ENCODE results near the gene VMAC. TPM values are rescaled to one million over a fixed set of nuclear protein-coding genes. Genes with fewer than 3 reads are reported as not detected.
"Not testable (repeated sequence)": the region's sequence is repeated elsewhere in the genome, so short reads cannot be mapped to it uniquely, and the experiment has no call there.

Gene VMAC
- total and polyA plus RNA-seq, 2 donors = 5.9 to 10.8 TPM

GRCh38 chr19:5881543-5882299 lies 23.0 kb upstream of the VMAC start:
- Histone ChIP-seq H3K4me3 (ENCODE audit: low read length in 2 of 2) (no peak overlapping the region), H3K4me1 (ENCODE audit: control insufficient read depth in 2 of 2, insufficient read depth in 2 of 2, low read length in 2 of 2) (peaks cover 0 to 7% of the 10 kb centered on the region in 2 donors), H3K36me3 (ENCODE audit: control insufficient read depth in 2 of 2, insufficient read depth in 2 of 2, low read length in 1 of 2) (no peaks in the 10 kb centered on the region), H3K9me3 (ENCODE audit: control insufficient read depth in 2 of 2, insufficient read depth in 1 of 2, low read length in 1 of 2) (no peaks in the 10 kb centered on the region), H3K27me3 (ENCODE audit: control insufficient read depth in 2 of 2, insufficient read depth in 1 of 2, low read length in 1 of 2) (peaks cover 2 to 53% of the 10 kb centered on the region in 2 donors), H3K27ac (ENCODE audit: low read depth in 1 of 2, low read length in 1 of 2) (peak overlapping the region; percentile 10 to 16)
- no peak for DNase-seq (ENCODE audit: low read depth in 6 of 9, low spot score in 9 of 9)
- 68% methylated on average over 19 of the region's 19 CpGs for WGBS

- WGBS = 76% methylated on average over 9 of the region's 9 CpGs
- H3K27ac ChIP-seq (ENCODE audit: low read depth in 1 of 2, low read length in 1 of 2) = peak overlapping the region; percentile 10 to 16
Observed at GRCh38 chr19:5882421-5882968, 22.2 kb upstream of the VMAC start.

GRCh38 chr19:5883157-5883873 lies 21.4 kb upstream of the VMAC start:
- peak overlapping the region in 1 of 2 donors; percentile 2 for H3K27ac ChIP-seq (ENCODE audit: low read depth in 1 of 2, low read length in 1 of 2)
- H3K36me3 ChIP-seq (ENCODE audit: control insufficient read depth in 2 of 2, insufficient read depth in 2 of 2, low read length in 1 of 2); H3K9me3 ChIP-seq (ENCODE audit: control insufficient read depth in 2 of 2, insufficient read depth in 1 of 2, low read length in 1 of 2); DNase-seq (ENCODE audit: low read depth in 6 of 9, low spot score in 9 of 9); H3K4me3 ChIP-seq (ENCODE audit: low read length in 2 of 2); H3K4me1 ChIP-seq (ENCODE audit: control insufficient read depth in 2 of 2, insufficient read depth in 2 of 2, low read length in 2 of 2): not testable (repeated sequence)
- 90% methylated on average over 13 of the region's 13 CpGs for WGBS
- peaks cover 2 to 45% of the 10 kb centered on the region in 2 donors for H3K27me3 ChIP-seq (ENCODE audit: control insufficient read depth in 2 of 2, insufficient read depth in 1 of 2, low read length in 1 of 2)

More at GRCh38 chr19:5882421-5882968, 22.2 kb upstream of the VMAC start:
- Histone ChIP-seq H3K36me3 (ENCODE audit: control insufficient read depth in 2 of 2, insufficient read depth in 2 of 2, low read length in 1 of 2) (no peaks in the 10 kb centered on the region), H3K9me3 (ENCODE audit: control insufficient read depth in 2 of 2, insufficient read depth in 1 of 2, low read length in 1 of 2) (no peaks in the 10 kb centered on the region), H3K4me1 (ENCODE audit: control insufficient read depth in 2 of 2, insufficient read depth in 2 of 2, low read length in 2 of 2) (peaks cover 0 to 7% of the 10 kb centered on the region in 2 donors), H3K27me3 (ENCODE audit: control insufficient read depth in 2 of 2, insufficient read depth in 1 of 2, low read length in 1 of 2) (peaks cover 2 to 52% of the 10 kb centered on the region in 2 donors), H3K4me3 (ENCODE audit: low read length in 2 of 2) (no peak overlapping the region)
- no peak for DNase-seq (ENCODE audit: low read depth in 6 of 9, low spot score in 9 of 9)

- 87% methylated on average over 11 of the region's 11 CpGs for WGBS
- DNase-seq (ENCODE audit: low read depth in 6 of 9, low spot score in 9 of 9); H3K27ac ChIP-seq (ENCODE audit: low read depth in 1 of 2, low read length in 1 of 2); H3K4me3 ChIP-seq (ENCODE audit: low read length in 2 of 2); H3K4me1 ChIP-seq (ENCODE audit: control insufficient read depth in 2 of 2, insufficient read depth in 2 of 2, low read length in 2 of 2); H3K36me3 ChIP-seq (ENCODE audit: control insufficient read depth in 2 of 2, insufficient read depth in 2 of 2, low read length in 1 of 2); H3K9me3 ChIP-seq (ENCODE audit: control insufficient read depth in 2 of 2, insufficient read depth in 1 of 2, low read length in 1 of 2): not testable (repeated sequence)
- peaks cover 2 to 38% of the 10 kb centered on the region in 2 donors for H3K27me3 ChIP-seq (ENCODE audit: control insufficient read depth in 2 of 2, insufficient read depth in 1 of 2, low read length in 1 of 2)
Observed at GRCh38 chr19:5884065-5884811, 20.4 kb upstream of the VMAC start.

GRCh38 chr19:5889288-5889971 lies 15.2 kb upstream of the VMAC start:
- Histone ChIP-seq H3K27me3 (ENCODE audit: control insufficient read depth in 2 of 2, insufficient read depth in 1 of 2, low read length in 1 of 2) (peaks cover 0 to 32% of the 10 kb centered on the region in 2 donors), H3K4me3 (ENCODE audit: low read length in 2 of 2) (no peak overlapping the region), H3K9me3 (ENCODE audit: control insufficient read depth in 2 of 2, insufficient read depth in 1 of 2, low read length in 1 of 2) (peaks cover 0 to 4% of the 10 kb centered on the region in 2 donors), H3K36me3 (ENCODE audit: control insufficient read depth in 2 of 2, insufficient read depth in 2 of 2, low read length in 1 of 2) (peaks cover 0 to 3% of the 10 kb centered on the region in 2 donors), H3K4me1 (ENCODE audit: control insufficient read depth in 2 of 2, insufficient read depth in 2 of 2, low read length in 2 of 2) (peaks cover 0 to 7% of the 10 kb centered on the region in 2 donors), H3K27ac (ENCODE audit: low read depth in 1 of 2, low read length in 1 of 2) (no peak overlapping the region)
- 75% methylated on average over 17 of the region's 17 CpGs for WGBS
- no peak for DNase-seq (ENCODE audit: low read depth in 6 of 9, low spot score in 9 of 9)

GRCh38 chr19:5890099-5890498 lies 14.6 kb upstream of the VMAC start:
- Histone ChIP-seq H3K9me3 (ENCODE audit: control insufficient read depth in 2 of 2, insufficient read depth in 1 of 2, low read length in 1 of 2) (peaks cover 0 to 4% of the 10 kb centered on the region in 2 donors), H3K36me3 (ENCODE audit: control insufficient read depth in 2 of 2, insufficient read depth in 2 of 2, low read length in 1 of 2) (peaks cover 5 to 9% of the 10 kb centered on the region in 2 donors), H3K27ac (ENCODE audit: low read depth in 1 of 2, low read length in 1 of 2) (no peak overlapping the region), H3K4me3 (ENCODE audit: low read length in 2 of 2) (no peak overlapping the region), H3K4me1 (ENCODE audit: control insufficient read depth in 2 of 2, insufficient read depth in 2 of 2, low read length in 2 of 2) (peaks cover 0 to 9% of the 10 kb centered on the region in 2 donors), H3K27me3 (ENCODE audit: control insufficient read depth in 2 of 2, insufficient read depth in 1 of 2, low read length in 1 of 2) (peaks cover 0 to 32% of the 10 kb centered on the region in 2 donors)
- 68% methylated on average over 10 of the region's 10 CpGs for WGBS
- no peak for DNase-seq (ENCODE audit: low read depth in 6 of 9, low spot score in 9 of 9)

GRCh38 chr19:5891572-5891937 lies 13.1 kb upstream of the VMAC start:
- Histone ChIP-seq H3K27me3 (ENCODE audit: control insufficient read depth in 2 of 2, insufficient read depth in 1 of 2, low read length in 1 of 2) (peaks cover 0 to 30% of the 10 kb centered on the region in 2 donors), H3K27ac (ENCODE audit: low read depth in 1 of 2, low read length in 1 of 2) (no peak overlapping the region), H3K36me3 (ENCODE audit: control insufficient read depth in 2 of 2, insufficient read depth in 2 of 2, low read length in 1 of 2) (peaks cover 16 to 24% of the 10 kb centered on the region in 2 donors), H3K4me1 (ENCODE audit: control insufficient read depth in 2 of 2, insufficient read depth in 2 of 2, low read length in 2 of 2) (peaks cover 0 to 9% of the 10 kb centered on the region in 2 donors), H3K4me3 (ENCODE audit: low read length in 2 of 2) (no peak overlapping the region), H3K9me3 (ENCODE audit: control insufficient read depth in 2 of 2, insufficient read depth in 1 of 2, low read length in 1 of 2) (peaks cover 0 to 4% of the 10 kb centered on the region in 2 donors)
- WGBS = 70% methylated on average over 4 of the region's 4 CpGs
- DNase-seq (ENCODE audit: low read depth in 6 of 9, low spot score in 9 of 9) = no peak

- Histone ChIP-seq H3K9me3 (ENCODE audit: control insufficient read depth in 2 of 2, insufficient read depth in 1 of 2, low read length in 1 of 2) (peaks cover 0 to 4% of the 10 kb centered on the region in 2 donors), H3K4me1 (ENCODE audit: control insufficient read depth in 2 of 2, insufficient read depth in 2 of 2, low read length in 2 of 2) (peaks cover 0 to 9% of the 10 kb centered on the region in 2 donors), H3K36me3 (ENCODE audit: control insufficient read depth in 2 of 2, insufficient read depth in 2 of 2, low read length in 1 of 2) (peaks cover 21 to 30% of the 10 kb centered on the region in 2 donors), H3K4me3 (ENCODE audit: low read length in 2 of 2) (no peak overlapping the region), H3K27ac (ENCODE audit: low read depth in 1 of 2, low read length in 1 of 2) (no peak overlapping the region), H3K27me3 (ENCODE audit: control insufficient read depth in 2 of 2, insufficient read depth in 1 of 2, low read length in 1 of 2) (peaks cover 0 to 30% of the 10 kb centered on the region in 2 donors)
- DNase-seq (ENCODE audit: low read depth in 6 of 9, low spot score in 9 of 9) = peak in 1 of 9 donors; percentile 11
- WGBS = 22% methylated on average over 48 of the region's 48 CpGs
Observed at GRCh38 chr19:5891938-5892771, 12.5 kb upstream of the VMAC start.

Measured in thymus (tissue), 11 donors.